Fibroblast of lung (primary cell): Measurements from ENCODE around the gene CD164. TPM values are rescaled to one million over a fixed set of nuclear protein-coding genes. Genes with fewer than 3 reads are reported as not detected.

ENCODE experiments used
- DNase-seq, 2 donors: peaks; one replicate each; pipeline versions ENCODE4 v3.0.0 to v3.0.0-alpha.2; 2010; ENCODE audit warnings: low read depth in 2 of 2
- H2AFZ ChIP-seq: 2 replicates; pipeline ENCODE4 v1.5.1; 2012; ENCODE audit warnings: low read length, control low read depth, inconsistent platforms
- H3K27ac ChIP-seq: 2 replicates; pipeline ENCODE4 v1.5.1; 2011; ENCODE audit warnings: low read length, control low read depth; ENCODE audit not compliant: insufficient read depth
- H3K27me3 ChIP-seq: 2 replicates; pipeline ENCODE4 v1.5.1; 2011; ENCODE audit warnings: mild to moderate bottlenecking, low read length; ENCODE audit not compliant: control insufficient read depth, insufficient read depth
- H3K36me3 ChIP-seq: 2 replicates; pipeline ENCODE4 v1.5.1; 2011; ENCODE audit warnings: low read length; ENCODE audit not compliant: control insufficient read depth, insufficient read depth
- H3K4me1 ChIP-seq: 2 replicates; pipeline ENCODE4 v1.5.1; 2011; ENCODE audit warnings: low read length; ENCODE audit not compliant: control insufficient read depth, insufficient read depth; ENCODE audit errors: extremely low read depth
- H3K4me2 ChIP-seq: 2 replicates; pipeline ENCODE4 v1.5.1; 2011; ENCODE audit warnings: low read length, control low read depth; ENCODE audit not compliant: insufficient read depth; ENCODE audit errors: extremely low read depth
- H3K4me3 ChIP-seq, 4 experiments: fragments of 200-600 bp in 1 of 4; sonication (generic) in 1 of 4; replicated peaks in 1 of 4; 2 replicates each; pipeline ENCODE4 v1.5.1; 2011 to 2016; ENCODE audit warnings: low read length in 4 of 4, low read depth in 3 of 4, mild to moderate bottlenecking in 3 of 4, control low read depth in 2 of 4, inconsistent platforms in 1 of 4, mixed read lengths in 1 of 4; ENCODE audit not compliant: insufficient read depth in 1 of 4; ENCODE audit errors: control extremely low read depth in 1 of 4
- H3K79me2 ChIP-seq: 2 replicates; pipeline ENCODE4 v1.5.1; 2012; ENCODE audit warnings: mild to moderate bottlenecking, low read length, inconsistent platforms; ENCODE audit not compliant: control insufficient read depth, insufficient read depth
- H3K9ac ChIP-seq: 2 replicates; pipeline ENCODE4 v1.5.1; 2011; ENCODE audit warnings: mild to moderate bottlenecking, low read length, control low read depth; ENCODE audit not compliant: insufficient read depth
- H3K9me3 ChIP-seq: 2 replicates; pipeline ENCODE4 v1.5.1; 2012; ENCODE audit warnings: low read depth, low read length; ENCODE audit not compliant: control insufficient read depth, insufficient read depth
- H4K20me1 ChIP-seq: 2 replicates; pipeline ENCODE4 v1.5.1; 2011; ENCODE audit warnings: low read length; ENCODE audit not compliant: control insufficient read depth, insufficient read depth; ENCODE audit errors: extremely low read depth
- EZH2 ChIP-seq: IDR thresholded peaks from 2 replicates; pipeline ENCODE4 v1.5.1; 2012; ENCODE audit warnings: low read length, control low read depth, mild to moderate bottlenecking; ENCODE audit errors: missing control alignments
- polyA plus RNA-seq, 2 donors: library from polyadenylated mRNA; depleted of rRNA in 1 of 2; stranded (reverse) in 1 of 2; unstranded in 1 of 2; fragments of >200 nt; gene quantifications; 2 replicates each; pipeline ENCODE4 v1.2.1, GENCODE V29; 2011 to 2012; ENCODE audit warnings: missing spikeins in 1 of 2
- total RNA-seq: library from RNA; depleted of rRNA; stranded (reverse); fragments of >200 nt; gene quantifications from 2 replicates; pipeline ENCODE4 v1.2.1, GENCODE V29; 2014
- TF ChIP-seq, protein P1 (sequence below), 2 donors: IDR thresholded peaks in 1 of 2; conservative IDR thresholded peaks in 1 of 2; 1 replicate in 1 of 2; 2 replicates in 1 of 2; pipeline ENCODE4 v1.5.1; 2011 to 2012; ENCODE audit warnings: low read length in 2 of 2, control low read depth in 1 of 2, inconsistent platforms in 1 of 2, low read depth in 1 of 2, mild to moderate bottlenecking in 1 of 2

The CD164 gene
- total and polyA plus RNA-seq, 2 donors (not counting 1 experiment from before 2014, with no cell fraction given): 232 to 280 TPM

DNA sequence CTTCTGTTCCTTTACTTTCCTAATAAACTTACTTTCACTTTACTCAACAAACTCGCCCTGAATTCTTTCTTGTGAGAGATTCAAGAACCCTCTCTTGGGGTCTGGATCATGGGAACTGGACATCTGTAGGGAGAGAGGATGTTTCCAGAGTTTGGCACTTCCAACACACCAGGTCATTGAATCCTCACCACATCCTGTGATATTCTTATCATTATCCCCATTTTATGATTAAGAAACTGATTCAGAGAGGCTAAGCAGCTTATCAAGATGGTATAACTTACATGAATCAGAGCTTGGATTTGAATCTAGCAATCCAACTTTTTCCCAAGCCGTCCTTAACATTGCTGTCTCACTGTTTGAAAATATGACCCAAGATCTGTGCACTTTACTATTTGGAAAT is 42.7 kb upstream of the CD164 start:
- H3K27ac ChIP-seq: no peak overlapping the region
- H3K4me3 ChIP-seq: no peak overlapping the region
- DNase-seq: peak in 1 of 2 donors; percentile 34
- H2AFZ ChIP-seq: no peak overlapping the region
- no peaks in the 10 kb centered on the region for H3K79me2 ChIP-seq
- no peaks in the 10 kb centered on the region for H3K9me3 ChIP-seq
- H3K36me3 ChIP-seq: no peaks in the 10 kb centered on the region
- no peak overlapping the region for H3K4me2 ChIP-seq
- no peaks in the 10 kb centered on the region for H4K20me1 ChIP-seq
- no peaks in the 10 kb centered on the region for H3K27me3 ChIP-seq
- TF ChIP-seq, protein P1, sequence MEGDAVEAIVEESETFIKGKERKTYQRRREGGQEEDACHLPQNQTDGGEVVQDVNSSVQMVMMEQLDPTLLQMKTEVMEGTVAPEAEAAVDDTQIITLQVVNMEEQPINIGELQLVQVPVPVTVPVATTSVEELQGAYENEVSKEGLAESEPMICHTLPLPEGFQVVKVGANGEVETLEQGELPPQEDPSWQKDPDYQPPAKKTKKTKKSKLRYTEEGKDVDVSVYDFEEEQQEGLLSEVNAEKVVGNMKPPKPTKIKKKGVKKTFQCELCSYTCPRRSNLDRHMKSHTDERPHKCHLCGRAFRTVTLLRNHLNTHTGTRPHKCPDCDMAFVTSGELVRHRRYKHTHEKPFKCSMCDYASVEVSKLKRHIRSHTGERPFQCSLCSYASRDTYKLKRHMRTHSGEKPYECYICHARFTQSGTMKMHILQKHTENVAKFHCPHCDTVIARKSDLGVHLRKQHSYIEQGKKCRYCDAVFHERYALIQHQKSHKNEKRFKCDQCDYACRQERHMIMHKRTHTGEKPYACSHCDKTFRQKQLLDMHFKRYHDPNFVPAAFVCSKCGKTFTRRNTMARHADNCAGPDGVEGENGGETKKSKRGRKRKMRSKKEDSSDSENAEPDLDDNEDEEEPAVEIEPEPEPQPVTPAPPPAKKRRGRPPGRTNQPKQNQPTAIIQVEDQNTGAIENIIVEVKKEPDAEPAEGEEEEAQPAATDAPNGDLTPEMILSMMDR (conservative IDR thresholded peaks at IDR 0.05 in 1 of 2, IDR thresholded peaks at IDR 0.05 in 1 of 2; ENCODE audit: low read depth in 1 of 2, low read length in 2 of 2): no peak
- TF ChIP-seq EZH2: no peak
- H3K9ac ChIP-seq: no peak overlapping the region
- no peaks in the 10 kb centered on the region for H3K4me1 ChIP-seq

DNA sequence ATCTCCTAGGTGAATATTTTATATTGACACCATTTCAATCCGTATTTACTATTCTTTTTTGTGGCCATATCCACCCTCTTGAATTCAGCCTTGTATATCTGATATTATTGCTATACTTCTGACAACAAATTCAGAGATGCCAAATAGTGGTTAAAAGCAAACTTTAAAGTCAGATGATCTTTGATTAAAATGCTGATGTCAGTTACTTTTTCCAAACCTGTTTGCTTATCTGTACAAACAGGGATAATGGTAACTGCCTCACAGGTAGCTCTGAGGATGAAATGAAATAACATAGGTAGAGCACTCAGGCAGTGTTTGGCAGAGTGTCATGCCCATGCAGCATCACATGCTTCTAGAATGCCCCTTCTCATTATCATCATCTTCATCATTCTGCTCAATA is 38.9 kb upstream of the CD164 start:
- no peak for DNase-seq
- H3K27me3 ChIP-seq: no peaks in the 10 kb centered on the region
- H3K4me2 ChIP-seq: no peak overlapping the region
- H3K36me3 ChIP-seq: no peaks in the 10 kb centered on the region
- no peak overlapping the region for H3K9ac ChIP-seq
- H2AFZ ChIP-seq: no peak overlapping the region
- H3K4me3 ChIP-seq: no peak overlapping the region
- H4K20me1 ChIP-seq: no peaks in the 10 kb centered on the region
- H3K4me1 ChIP-seq: no peaks in the 10 kb centered on the region
- no peak overlapping the region for H3K27ac ChIP-seq
- no peaks in the 10 kb centered on the region for H3K79me2 ChIP-seq
- no peak for TF ChIP-seq EZH2
- TF ChIP-seq, protein P1 (conservative IDR thresholded peaks at IDR 0.05 in 1 of 2, IDR thresholded peaks at IDR 0.05 in 1 of 2; ENCODE audit: low read depth in 1 of 2, low read length in 2 of 2): no peak
- no peaks in the 10 kb centered on the region for H3K9me3 ChIP-seq

DNA sequence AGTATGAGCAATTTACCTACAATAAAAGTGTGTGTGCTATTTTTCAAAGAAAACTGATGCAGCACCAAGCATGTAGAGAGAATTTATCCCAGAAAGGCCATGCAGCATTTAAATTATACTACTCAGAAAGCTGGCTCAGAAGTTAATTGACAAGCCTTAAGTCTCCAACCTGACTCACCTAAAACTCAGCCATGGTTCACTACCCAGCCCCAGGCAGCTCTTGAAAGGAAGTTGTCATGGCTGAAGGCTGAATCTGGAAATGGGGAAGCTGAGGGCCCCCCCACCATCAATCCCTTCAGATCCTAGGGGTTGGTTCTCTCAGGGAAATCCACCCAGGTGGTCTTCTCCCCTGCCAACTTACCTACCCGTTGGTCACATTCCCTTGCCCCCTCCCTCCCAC is 38.5 kb upstream of the CD164 start:
- no peak overlapping the region for H3K4me3 ChIP-seq
- no peaks in the 10 kb centered on the region for H3K36me3 ChIP-seq
- H3K27ac ChIP-seq: no peak overlapping the region
- no peaks in the 10 kb centered on the region for H4K20me1 ChIP-seq
- H3K9ac ChIP-seq: no peak overlapping the region
- no peaks in the 10 kb centered on the region for H3K27me3 ChIP-seq
- H3K4me2 ChIP-seq: no peak overlapping the region
- no peaks in the 10 kb centered on the region for H3K79me2 ChIP-seq
- H2AFZ ChIP-seq: no peak overlapping the region
- no peak for TF ChIP-seq EZH2
- TF ChIP-seq, protein P1 (conservative IDR thresholded peaks at IDR 0.05 in 1 of 2, IDR thresholded peaks at IDR 0.05 in 1 of 2; ENCODE audit: low read depth in 1 of 2, low read length in 2 of 2): no peak
- H3K4me1 ChIP-seq: no peaks in the 10 kb centered on the region
- no peak for DNase-seq
- no peaks in the 10 kb centered on the region for H3K9me3 ChIP-seq
